ENCODE measurements around the gene TEX101. TPM values are rescaled to one million over a fixed set of nuclear protein-coding genes. Genes with fewer than 3 reads are reported as not detected.

TEX101 gene
- total RNA-seq, 1 donor from 2014 or later, result not detected

DNA sequence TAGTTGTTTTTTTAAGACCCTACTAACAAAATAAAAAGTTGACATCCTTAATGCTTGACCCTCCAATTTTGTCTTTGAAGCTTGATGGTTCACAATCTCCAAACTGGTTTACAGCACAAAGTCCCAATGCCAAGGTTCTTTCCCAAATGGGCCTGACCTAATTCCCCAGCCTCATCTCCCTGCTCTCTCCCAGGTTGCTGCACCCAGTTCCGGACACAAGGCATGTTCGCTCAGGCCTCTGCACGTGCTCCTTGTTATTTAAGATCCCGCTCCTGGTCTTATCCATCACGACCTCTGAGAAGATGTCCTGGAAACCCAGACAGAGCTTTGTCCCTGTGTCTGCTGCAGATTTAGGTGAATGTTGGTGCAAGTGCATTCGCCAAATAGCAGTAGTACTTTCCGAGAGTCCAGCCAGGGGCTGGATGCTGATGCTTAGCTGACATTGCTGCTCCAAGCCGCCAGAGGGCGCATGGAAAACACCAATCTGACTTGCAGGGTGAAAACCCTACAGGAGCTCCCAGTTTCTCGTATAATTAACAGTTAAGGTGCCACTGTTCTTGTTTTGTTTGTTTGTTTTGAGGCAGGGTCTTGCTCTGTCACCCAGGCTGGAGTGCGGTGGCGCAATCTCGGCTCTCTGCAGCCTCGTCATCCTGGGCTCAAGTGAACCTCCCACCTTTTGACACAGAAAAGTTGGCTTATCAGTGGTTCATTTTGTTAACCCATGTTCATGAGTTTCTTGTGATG lies 32.2 kb downstream of the TEX101 start:
- TF ChIP-seq, protein P1, sequence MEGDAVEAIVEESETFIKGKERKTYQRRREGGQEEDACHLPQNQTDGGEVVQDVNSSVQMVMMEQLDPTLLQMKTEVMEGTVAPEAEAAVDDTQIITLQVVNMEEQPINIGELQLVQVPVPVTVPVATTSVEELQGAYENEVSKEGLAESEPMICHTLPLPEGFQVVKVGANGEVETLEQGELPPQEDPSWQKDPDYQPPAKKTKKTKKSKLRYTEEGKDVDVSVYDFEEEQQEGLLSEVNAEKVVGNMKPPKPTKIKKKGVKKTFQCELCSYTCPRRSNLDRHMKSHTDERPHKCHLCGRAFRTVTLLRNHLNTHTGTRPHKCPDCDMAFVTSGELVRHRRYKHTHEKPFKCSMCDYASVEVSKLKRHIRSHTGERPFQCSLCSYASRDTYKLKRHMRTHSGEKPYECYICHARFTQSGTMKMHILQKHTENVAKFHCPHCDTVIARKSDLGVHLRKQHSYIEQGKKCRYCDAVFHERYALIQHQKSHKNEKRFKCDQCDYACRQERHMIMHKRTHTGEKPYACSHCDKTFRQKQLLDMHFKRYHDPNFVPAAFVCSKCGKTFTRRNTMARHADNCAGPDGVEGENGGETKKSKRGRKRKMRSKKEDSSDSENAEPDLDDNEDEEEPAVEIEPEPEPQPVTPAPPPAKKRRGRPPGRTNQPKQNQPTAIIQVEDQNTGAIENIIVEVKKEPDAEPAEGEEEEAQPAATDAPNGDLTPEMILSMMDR (IDR thresholded peaks at IDR 0.05; ENCODE audit: insufficient read depth, low read length, severe bottlenecking), result peak; percentile 93
- H3K36me3 ChIP-seq (ENCODE audit: control insufficient read depth, insufficient read depth, low read length), result no peaks in the 10 kb centered on the region
- FAIRE-seq, result peak; percentile 13
- peak; percentile 64 for DNase-seq (ENCODE audit: low read depth)
- no peak overlapping the region for H3K4me3 ChIP-seq (ENCODE audit: low read depth, low read length)
- H3K27me3 ChIP-seq (ENCODE audit: control insufficient read depth, insufficient read depth, low read length), result no peaks in the 10 kb centered on the region

DNA sequence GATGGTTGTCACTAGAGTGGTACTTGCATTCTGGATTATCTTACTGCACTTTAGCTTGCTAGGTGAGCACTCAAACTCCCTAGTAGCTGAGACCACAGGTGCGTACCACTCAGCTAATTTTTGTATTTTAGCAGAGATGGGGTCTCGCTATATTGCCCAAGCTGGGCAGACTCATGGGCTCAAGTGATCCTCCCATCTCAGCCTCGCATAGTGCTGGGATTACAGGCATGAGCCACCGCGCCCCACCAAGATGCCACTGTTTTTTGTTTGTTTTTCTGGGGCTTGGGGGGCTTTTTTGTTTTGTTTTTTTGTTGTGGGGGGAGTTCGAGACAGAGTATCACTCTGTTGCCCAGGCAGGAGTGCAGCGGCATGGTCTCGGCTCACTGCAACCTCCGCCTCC lies 33.0 kb downstream of the TEX101 start:
- FAIRE-seq (no peak), DNase-seq (ENCODE audit: low read depth) (no peak)
- H3K36me3 ChIP-seq (ENCODE audit: control insufficient read depth, insufficient read depth, low read length), result no peaks in the 10 kb centered on the region
- no peak overlapping the region for H3K4me3 ChIP-seq (ENCODE audit: low read depth, low read length)
- no peaks in the 10 kb centered on the region for H3K27me3 ChIP-seq (ENCODE audit: control insufficient read depth, insufficient read depth, low read length)
- TF ChIP-seq, protein P1 (IDR thresholded peaks at IDR 0.05; ENCODE audit: insufficient read depth, low read length, severe bottlenecking), result no peak

DNA sequence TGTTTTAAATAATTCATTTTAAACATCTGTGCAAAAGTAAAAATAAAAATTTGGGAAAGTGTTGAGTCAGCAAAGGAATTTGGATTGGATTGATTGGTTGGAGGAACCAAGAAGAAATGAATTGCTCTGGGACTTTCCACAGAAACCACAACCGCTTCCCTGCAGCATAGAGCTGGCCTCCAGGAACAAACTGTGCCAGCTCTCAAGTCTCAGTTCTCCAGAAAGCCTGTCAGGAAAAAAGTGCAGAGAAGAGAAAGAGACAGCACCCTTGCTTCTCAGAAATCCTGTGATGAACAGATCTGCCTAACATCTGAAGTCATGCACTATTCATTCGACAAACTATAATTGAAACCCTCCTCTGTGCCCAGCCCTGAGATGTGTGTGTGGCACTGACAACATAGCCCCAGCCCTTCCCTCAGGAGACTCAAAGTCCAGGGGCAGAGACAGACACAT lies 35.9 kb downstream of the TEX101 start:
- no peak overlapping the region for H3K4me3 ChIP-seq (ENCODE audit: low read depth, low read length)
- no peaks in the 10 kb centered on the region for H3K36me3 ChIP-seq (ENCODE audit: control insufficient read depth, insufficient read depth, low read length)
- DNase-seq (ENCODE audit: low read depth), result peak; percentile 49
- TF ChIP-seq, protein P1 (IDR thresholded peaks at IDR 0.05; ENCODE audit: insufficient read depth, low read length, severe bottlenecking), result no peak
- no peaks in the 10 kb centered on the region for H3K27me3 ChIP-seq (ENCODE audit: control insufficient read depth, insufficient read depth, low read length)
- FAIRE-seq, result no peak

DNA sequence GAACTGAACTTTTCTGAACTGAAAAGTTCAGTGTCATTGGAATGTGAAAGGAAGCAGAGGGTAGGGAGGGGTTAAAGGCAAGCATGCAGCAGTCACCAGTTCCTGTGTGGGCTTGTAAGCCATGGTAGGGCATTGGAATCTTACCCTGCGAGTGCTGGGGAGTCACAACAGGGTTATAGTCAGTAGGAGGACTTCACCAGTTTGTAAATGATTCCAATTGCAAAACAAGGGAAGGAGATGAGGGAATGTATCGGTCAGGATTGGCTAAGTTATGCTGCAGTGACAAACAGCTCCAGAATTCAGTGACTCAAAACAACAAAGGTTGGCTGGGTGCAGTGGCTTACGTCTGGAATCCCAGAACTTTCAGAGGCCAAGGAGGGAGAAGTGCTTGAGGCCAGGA lies 37.9 kb downstream of the TEX101 start:
- TF ChIP-seq, protein P1 (IDR thresholded peaks at IDR 0.05; ENCODE audit: insufficient read depth, low read length, severe bottlenecking), result no peak
- no peak overlapping the region for H3K4me3 ChIP-seq (ENCODE audit: low read depth, low read length)
- FAIRE-seq (no peak), DNase-seq (ENCODE audit: low read depth) (peak; percentile 92)
- no peaks in the 10 kb centered on the region for H3K27me3 ChIP-seq (ENCODE audit: control insufficient read depth, insufficient read depth, low read length)
- H3K36me3 ChIP-seq (ENCODE audit: control insufficient read depth, insufficient read depth, low read length), result no peaks in the 10 kb centered on the region

DNA sequence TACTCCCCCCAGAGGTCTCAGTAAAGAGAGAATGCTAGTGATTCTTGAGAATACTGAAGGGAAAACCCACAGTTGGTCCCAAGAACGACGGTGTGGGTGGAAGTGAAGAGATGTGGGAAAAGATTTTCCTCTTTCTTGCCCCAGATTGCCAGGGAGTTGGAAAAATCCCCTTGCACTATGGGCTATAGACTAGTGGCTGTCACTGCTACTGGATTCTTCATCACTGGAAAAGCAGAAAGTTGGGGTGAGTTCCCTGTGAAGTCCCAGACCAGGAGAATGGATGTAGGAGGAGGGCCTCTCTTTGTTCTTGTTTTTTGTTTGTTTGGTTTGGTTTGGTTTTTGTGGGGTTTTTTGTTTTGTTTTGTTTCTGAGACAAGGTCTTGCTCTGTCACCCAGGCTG lies 39.3 kb downstream of the TEX101 start:
- Histone ChIP-seq H3K4me3 (ENCODE audit: low read depth, low read length) (no peak overlapping the region), H3K36me3 (ENCODE audit: control insufficient read depth, insufficient read depth, low read length) (no peaks in the 10 kb centered on the region), H3K27me3 (ENCODE audit: control insufficient read depth, insufficient read depth, low read length) (no peaks in the 10 kb centered on the region)
- FAIRE-seq (no peak), DNase-seq (ENCODE audit: low read depth) (no peak)
- TF ChIP-seq, protein P1 (IDR thresholded peaks at IDR 0.05; ENCODE audit: insufficient read depth, low read length, severe bottlenecking), result no peak

Data from bronchial epithelial cell (primary cell).